Activated CD8-positive, alpha-beta memory T cell treated with anti-CD3 and anti-CD28 coated beads for 36 hours (primary cell): ENCODE measurements around the gene MOB3A. TPM values are rescaled to one million over a fixed set of nuclear protein-coding genes. Genes with fewer than 3 reads are reported as not detected.
"Not testable (repeated sequence)": the region's sequence is repeated elsewhere in the genome, so short reads cannot be mapped to it uniquely, and the experiment has no call there.

Source experiments
- CTCF ChIA-PET: fragments of 350-600 bp; sonication (Branson Sonifier 250); formaldehyde crosslinking; loops from one replicate; lab custom pipeline; 2021; ENCODE audit warnings: antibody characterized with exemption; lab: Charles Lee
- POLR2A ChIA-PET: fragments of 350-600 bp; sonication (Branson Sonifier 250); formaldehyde crosslinking; loops from one replicate; lab custom pipeline; 2021; ENCODE audit warnings: antibody characterized with exemption; lab: Charles Lee
- total RNA-seq, 2 experiments: library from RNA; stranded (reverse); gene quantifications; one replicate each; pipeline ENCODE4 v1.2.3, GENCODE V29; 2021

Gene MOB3A
- total RNA-seq, 2 experiments from 2014 or later, result 173 to 181 TPM

- CTCF ChIA-PET, result interaction anchor here (0.7 kb wide), 1 partner anchor 31 kb away, joined by 3 read pairs; no protein-coding TSS in a partner anchor
These were observed 32.1 kb upstream of the MOB3A start for GRCh38 chr19:2128252-2128651.

GRCh38 chr19:2127758-2128157, 31.6 kb upstream of the MOB3A start:
- ChIA-PET POLR2A (no interaction called here), CTCF (no interaction called here)

More at GRCh38 chr19:2128252-2128651, 32.1 kb upstream of the MOB3A start:
- POLR2A ChIA-PET, result not testable (repeated sequence)

GRCh38 chr19:2126879-2127518, 30.9 kb upstream of the MOB3A start:
- CTCF ChIA-PET, result no interaction called here
- POLR2A ChIA-PET, result no interaction called here

DNA sequence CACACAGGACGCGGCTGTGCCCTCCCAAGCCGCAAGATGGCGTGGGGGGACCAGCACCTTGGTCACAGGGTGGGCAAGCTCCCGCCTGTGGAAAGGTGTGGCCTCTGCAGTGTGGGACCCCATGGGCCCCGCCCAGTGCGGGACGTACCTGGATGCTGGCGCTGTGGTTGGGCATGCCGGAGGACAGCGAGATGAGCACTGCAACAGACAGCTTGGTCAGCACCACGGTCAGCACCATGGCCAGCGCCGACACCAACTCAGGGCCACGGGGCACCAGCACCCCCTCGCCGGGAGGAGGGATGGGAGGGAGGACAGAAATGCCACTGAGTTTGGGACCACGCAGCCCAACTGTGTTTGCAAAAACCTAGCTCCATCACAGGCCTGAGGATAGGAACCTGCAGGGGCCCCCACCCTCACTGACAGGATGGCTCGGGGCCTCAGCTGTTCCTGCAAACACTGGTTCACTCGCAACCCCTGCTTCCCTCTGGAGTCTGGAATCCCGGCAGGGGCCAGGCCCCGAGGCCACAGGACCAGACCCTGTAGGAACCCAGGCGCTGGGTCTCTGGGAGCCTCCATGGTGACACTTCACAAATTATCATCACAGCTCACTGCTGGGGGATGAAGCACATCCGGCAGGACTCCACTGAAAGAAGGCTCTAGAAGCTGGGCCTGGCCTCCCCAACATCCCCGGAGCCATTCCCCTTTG, 27.7 kb upstream of the MOB3A start:
- ChIA-PET POLR2A (no interaction called here), CTCF (no interaction called here)

- CTCF ChIA-PET, result no interaction called here
- POLR2A ChIA-PET, result no interaction called here
These were observed 26.9 kb upstream of the MOB3A start for GRCh38 chr19:2122982-2123381.

DNA sequence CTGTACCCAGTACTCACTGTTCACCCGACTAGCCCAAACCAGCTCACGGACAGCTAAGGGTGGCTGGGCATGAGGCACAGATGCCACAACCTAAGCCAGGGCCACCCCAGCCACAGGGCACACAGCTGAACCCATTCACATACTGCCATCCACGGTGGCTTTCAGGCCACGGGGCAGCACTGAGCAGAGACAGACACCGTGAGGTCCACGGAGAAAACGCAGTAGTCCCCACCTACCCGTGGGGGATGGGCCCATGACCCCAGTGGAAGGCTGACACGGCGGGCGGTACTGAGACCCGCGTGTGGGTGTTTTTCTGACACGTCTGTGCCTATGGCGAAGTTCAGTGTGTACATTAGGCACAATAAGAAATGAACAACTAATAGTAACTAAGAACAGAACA, 26.1 kb upstream of the MOB3A start:
- CTCF ChIA-PET, result no interaction called here
- POLR2A ChIA-PET, result no interaction called here

DNA sequence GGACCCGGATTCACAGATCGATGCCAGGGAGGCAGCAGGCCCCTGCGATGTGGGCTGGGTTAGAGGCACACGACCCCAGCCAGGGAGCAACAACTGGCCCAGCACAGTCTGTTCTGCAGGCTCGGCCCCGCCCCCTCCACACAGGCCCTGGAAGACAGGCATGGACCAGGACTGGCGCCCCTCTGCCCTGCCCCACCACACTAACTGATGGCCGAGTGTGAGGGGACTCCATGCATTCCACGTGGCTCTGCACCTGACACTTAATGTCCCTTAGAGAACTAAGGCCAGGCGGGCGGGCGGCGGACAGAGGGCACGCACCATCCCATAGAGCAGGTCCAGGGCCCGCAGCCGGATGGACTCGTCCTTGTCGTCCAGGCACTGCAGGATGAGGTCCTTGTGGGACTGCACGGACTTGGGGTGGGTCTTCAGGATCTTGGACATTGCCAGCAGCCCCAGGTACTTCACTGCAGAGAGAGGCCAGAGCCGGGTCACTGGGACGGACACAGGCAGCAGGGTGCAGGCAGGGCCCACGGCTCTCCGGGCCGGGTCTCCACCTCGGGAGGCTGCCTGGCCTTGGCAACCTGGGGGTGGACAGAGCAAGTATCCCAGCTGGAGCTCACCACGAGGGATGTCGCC, 25.4 kb upstream of the MOB3A start:
- POLR2A ChIA-PET, result no interaction called here
- CTCF ChIA-PET, result interaction anchor here (0.7 kb wide), 1 partner anchor 34 kb away, joined by 4 read pairs; no protein-coding TSS in a partner anchor

DNA sequence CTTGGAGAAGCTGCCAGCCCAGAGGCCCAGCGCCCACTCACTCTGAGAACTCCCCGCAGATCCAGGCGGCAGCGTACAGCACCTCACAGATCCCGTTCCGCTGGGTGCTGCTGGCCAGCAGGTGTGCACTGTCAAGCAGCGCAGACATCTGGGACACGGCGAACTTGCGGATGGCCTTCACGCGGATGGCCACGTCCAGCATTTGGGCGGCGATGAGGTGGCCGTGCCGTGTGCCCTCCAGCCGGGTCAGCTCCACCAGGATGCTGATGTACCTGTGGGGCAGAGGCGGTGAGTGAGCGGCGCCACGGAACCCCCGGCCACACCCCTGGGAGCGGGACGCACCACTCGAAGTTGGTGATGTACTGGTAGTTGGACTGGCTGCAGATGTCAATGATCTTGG, 24.7 kb upstream of the MOB3A start:
- POLR2A ChIA-PET, result no interaction called here
- CTCF ChIA-PET, result interaction anchor here (0.6 to 0.7 kb wide), 2 partner anchors 35 to 118 kb away, joined by 4 read pairs; no protein-coding TSS in a partner anchor

DNA sequence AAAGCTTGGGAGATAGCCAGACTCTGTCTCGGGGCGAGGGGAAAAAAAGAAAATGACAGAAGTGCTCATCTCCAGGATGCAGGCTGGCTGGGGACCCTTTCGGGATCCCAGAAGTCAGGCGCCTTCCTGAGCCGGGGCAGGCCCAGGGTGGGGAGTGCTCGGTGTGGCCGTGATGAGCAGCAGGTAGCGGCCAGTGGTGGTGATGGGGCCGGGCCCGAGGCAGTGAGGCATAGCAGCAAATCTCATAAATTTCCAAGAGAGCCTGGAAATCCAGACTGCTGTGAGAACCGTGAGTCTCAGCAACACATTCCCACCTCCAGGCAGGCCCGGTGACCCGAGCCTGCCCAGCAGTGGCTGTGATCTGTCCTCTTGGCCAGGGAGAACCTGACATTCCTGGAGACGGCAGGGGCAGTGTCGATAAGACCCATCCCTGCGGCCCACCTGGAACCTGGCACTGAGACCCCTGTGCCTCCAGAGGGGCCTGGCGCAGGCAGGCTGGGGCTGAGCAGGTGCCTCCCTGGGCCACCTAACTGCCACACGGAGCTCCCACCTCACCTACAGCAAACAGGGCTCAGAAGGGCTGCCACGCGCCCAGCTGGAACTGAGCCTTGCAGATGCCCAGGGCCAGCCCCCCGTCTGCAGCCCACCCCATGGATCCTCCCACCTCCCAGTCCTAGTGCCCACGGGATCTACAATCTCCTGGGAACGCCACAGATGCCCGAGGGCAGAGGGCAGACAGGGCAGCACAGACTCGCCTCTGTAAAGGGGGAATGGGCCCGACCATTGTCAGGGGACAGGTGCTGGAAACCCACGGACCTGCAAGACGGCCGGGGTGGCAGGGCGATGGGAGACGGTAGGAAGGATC, 24.0 kb upstream of the MOB3A start:
- ChIA-PET POLR2A (interaction anchor here (0.7 kb wide), 1 partner anchor 17 kb away, joined by 3 read pairs; no protein-coding TSS in a partner anchor), CTCF (interaction anchor here (0.6 kb wide), 1 partner anchor 118 kb away, joined by 4 read pairs; no protein-coding TSS in a partner anchor)

- ChIA-PET POLR2A (no interaction called here), CTCF (no interaction called here)
These were observed 22.3 kb upstream of the MOB3A start for GRCh38 chr19:2118438-2118837.

GRCh38 chr19:2117215-2117960, 21.3 kb upstream of the MOB3A start:
- ChIA-PET POLR2A (no interaction called here), CTCF (interaction anchor here (0.6 kb wide), 1 partner anchor 122 kb away, joined by 3 read pairs; no protein-coding TSS in a partner anchor)

- ChIA-PET CTCF (no interaction called here), POLR2A (no interaction called here)
These were observed 20.4 kb upstream of the MOB3A start for GRCh38 chr19:2116507-2116906.

- CTCF ChIA-PET, result no interaction called here
- POLR2A ChIA-PET, result no interaction called here
These were observed 19.8 kb upstream of the MOB3A start for GRCh38 chr19:2115911-2116426.

DNA sequence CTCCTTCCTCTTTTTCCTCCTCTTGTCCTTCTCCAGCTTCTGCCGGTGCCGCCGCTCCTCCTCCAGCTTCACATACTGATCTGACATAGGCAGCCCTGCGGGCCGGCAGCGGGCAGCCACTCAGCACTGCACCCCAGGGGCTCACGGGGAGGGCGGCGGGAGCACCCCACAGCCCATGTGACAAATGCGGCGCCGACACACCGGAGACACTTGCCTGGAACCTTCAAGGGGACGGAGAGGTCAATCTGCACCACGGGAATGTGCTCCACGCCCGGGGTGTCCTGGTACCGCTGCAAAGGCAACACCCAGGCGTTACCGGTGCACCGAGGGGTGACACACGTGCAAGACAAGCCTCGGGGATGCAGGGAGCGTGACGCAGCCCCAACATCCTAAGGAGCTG, 19.2 kb upstream of the MOB3A start:
- ChIA-PET CTCF (no interaction called here), POLR2A (no interaction called here)

DNA sequence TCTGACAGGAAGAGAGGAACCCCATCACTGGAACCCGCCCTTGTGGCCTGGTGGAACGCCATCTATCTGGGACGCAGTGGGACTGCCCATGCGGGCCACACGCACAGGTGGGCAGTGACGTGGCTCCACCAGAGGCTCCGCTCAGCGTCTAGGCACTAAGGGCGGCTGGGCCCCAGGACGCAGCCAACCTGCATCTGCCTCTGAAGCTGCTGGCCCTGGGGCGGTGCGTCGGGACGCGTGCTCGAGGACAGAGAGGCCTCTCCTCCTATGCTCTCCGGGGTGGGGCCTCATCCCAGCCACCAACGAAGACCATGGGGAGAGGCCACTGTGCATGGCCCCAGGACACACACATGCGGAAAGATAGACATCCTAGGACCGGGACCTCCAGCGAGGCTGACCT, 18.7 kb upstream of the MOB3A start:
- CTCF ChIA-PET, result no interaction called here
- POLR2A ChIA-PET, result no interaction called here

- ChIA-PET POLR2A (no interaction called here), CTCF (no interaction called here)
These were observed 18.1 kb upstream of the MOB3A start for GRCh38 chr19:2114218-2114617.

DNA sequence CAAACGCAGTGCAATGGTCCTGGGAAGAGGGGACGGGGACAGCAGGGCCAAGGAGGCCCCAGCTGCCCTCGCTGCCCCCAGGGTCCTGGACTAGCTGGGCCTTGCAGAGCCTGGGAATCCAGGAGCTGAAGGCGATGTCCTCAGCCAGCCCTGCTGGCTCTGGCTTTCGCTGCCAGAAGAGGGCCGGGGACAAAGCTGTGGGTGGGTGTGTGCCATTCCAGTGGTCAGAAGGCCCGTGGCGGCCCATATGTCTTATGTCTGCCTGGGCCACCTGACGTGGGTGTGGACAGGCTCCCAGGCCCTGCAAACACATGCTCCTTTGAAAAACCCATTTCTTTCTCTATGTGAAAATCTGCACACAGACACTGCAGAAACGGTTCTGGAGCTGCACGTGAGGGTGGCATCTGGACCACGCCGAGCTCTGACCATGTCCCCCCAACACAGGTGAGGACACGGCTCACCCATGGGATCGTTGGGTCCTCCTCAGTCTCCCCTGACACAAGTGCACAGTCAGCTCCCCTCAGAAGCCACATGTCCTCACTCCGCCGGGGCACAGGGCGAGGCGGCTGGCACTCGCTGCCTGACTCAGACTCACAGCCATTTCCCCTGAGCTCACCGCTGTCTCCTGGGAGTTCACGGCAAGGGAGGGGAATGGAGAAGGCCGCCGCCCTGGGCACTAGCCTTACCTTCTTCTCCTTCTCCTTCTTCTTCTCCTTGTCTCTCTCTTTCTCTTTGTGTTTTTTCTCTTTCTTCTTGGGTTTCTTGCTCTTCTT, 17.5 kb upstream of the MOB3A start:
- POLR2A ChIA-PET, result no interaction called here
- CTCF ChIA-PET, result no interaction called here
